Astrocyte (in vitro differentiated cells and primary cell): ENCODE results near the gene CHST3. TPM values are rescaled to one million over a fixed set of nuclear protein-coding genes. Genes with fewer than 3 reads are reported as not detected.

Source experiments
- DNase-seq: peaks from one replicate; pipeline ENCODE4 v3.0.0-alpha.2; 2010; ENCODE audit warnings: low read depth
- FAIRE-seq: peaks from 2 replicates; lab custom pipeline; 2011; peaks lifted over from hg19 to GRCh38; lab: Jason Lieb, UNC
- H2AFZ ChIP-seq: 2 replicates; pipeline ENCODE4 v1.6.0; 2012; ENCODE audit warnings: low read depth, low read length, inconsistent platforms
- H3K27ac ChIP-seq: 2 replicates; pipeline ENCODE4 v1.5.1; 2011; ENCODE audit warnings: low read depth, low read length, inconsistent platforms
- H3K27me3 ChIP-seq: 2 replicates; pipeline ENCODE4 v1.6.0; 2011; ENCODE audit warnings: low read length, inconsistent platforms; ENCODE audit not compliant: insufficient read depth
- H3K36me3 ChIP-seq: 2 replicates; pipeline ENCODE4 v1.5.1; 2011; ENCODE audit warnings: low read length, inconsistent platforms; ENCODE audit not compliant: insufficient read depth
- H3K4me1 ChIP-seq: 2 replicates; pipeline ENCODE4 v1.5.1; 2011; ENCODE audit warnings: low read length, inconsistent platforms; ENCODE audit not compliant: insufficient read depth
- H3K4me2 ChIP-seq: 2 replicates; pipeline ENCODE4 v1.6.0; 2012; ENCODE audit warnings: low read length, inconsistent platforms
- H3K4me3 ChIP-seq: 2 replicates; pipeline ENCODE4 v1.5.1; 2011; ENCODE audit warnings: low read depth, mild to moderate bottlenecking, low read length, inconsistent platforms; ENCODE audit not compliant: insufficient read depth
- H3K79me2 ChIP-seq: 2 replicates; pipeline ENCODE4 v1.6.0; 2012; ENCODE audit warnings: mild to moderate bottlenecking, low read length, inconsistent platforms; ENCODE audit not compliant: insufficient read depth
- H3K9ac ChIP-seq: 2 replicates; pipeline ENCODE4 v1.6.0; 2012; ENCODE audit warnings: mild to moderate bottlenecking, low read length, inconsistent platforms
- H3K9me3 ChIP-seq: 2 replicates; pipeline ENCODE4 v1.5.1; 2012; ENCODE audit warnings: low read depth, mild to moderate bottlenecking, low read length, inconsistent platforms; ENCODE audit not compliant: insufficient read depth
- H4K20me1 ChIP-seq: 2 replicates; pipeline ENCODE4 v1.6.0; 2012; ENCODE audit warnings: low read length, inconsistent platforms; ENCODE audit not compliant: insufficient read depth
- H3K27ac Mint-ChIP-seq: one replicate; pipeline ENCODE4 v1.8.0; 2021; ENCODE audit warnings: mild to moderate bottlenecking, mixed read lengths; ENCODE audit not compliant: unreplicated experiment
- H3K27me3 Mint-ChIP-seq: one replicate; pipeline ENCODE4 v1.8.0; 2021; ENCODE audit warnings: low read depth, mixed read lengths; ENCODE audit not compliant: unreplicated experiment
- H3K36me3 Mint-ChIP-seq: one replicate; pipeline ENCODE4 v1.8.0; 2021; ENCODE audit warnings: low read depth, mixed read lengths; ENCODE audit not compliant: unreplicated experiment
- H3K4me1 Mint-ChIP-seq: one replicate; pipeline ENCODE4 v1.8.0; 2021; ENCODE audit warnings: low read depth, mixed read lengths; ENCODE audit not compliant: unreplicated experiment
- H3K4me3 Mint-ChIP-seq: one replicate; pipeline ENCODE4 v1.8.0; 2021; ENCODE audit warnings: mild to moderate bottlenecking, moderate library complexity, mixed read lengths; ENCODE audit not compliant: unreplicated experiment
- H3K9me3 Mint-ChIP-seq: one replicate; pipeline ENCODE4 v1.8.0; 2021; ENCODE audit warnings: mild to moderate bottlenecking, mixed read lengths; ENCODE audit not compliant: unreplicated experiment
- CTCF ChIP-seq: IDR thresholded peaks from 2 replicates; pipeline ENCODE4 v1.5.1; 2011; ENCODE audit warnings: low read depth, mild to moderate bottlenecking, inconsistent platforms, low read length, moderate library complexity; ENCODE audit not compliant: insufficient read depth
- EZH2 ChIP-seq: IDR thresholded peaks from 2 replicates; pipeline ENCODE4 v1.6.1; 2012; ENCODE audit warnings: mild to moderate bottlenecking, low read length, inconsistent platforms; ENCODE audit not compliant: insufficient read depth
- total RNA-seq: library from RNA; stranded (reverse); gene quantifications from 2 replicates; pipeline ENCODE4 v1.2.1, GENCODE V29; 2021

CHST3 gene
- total RNA-seq, 1 donor from 2014 or later = 43.5 TPM

DNA sequence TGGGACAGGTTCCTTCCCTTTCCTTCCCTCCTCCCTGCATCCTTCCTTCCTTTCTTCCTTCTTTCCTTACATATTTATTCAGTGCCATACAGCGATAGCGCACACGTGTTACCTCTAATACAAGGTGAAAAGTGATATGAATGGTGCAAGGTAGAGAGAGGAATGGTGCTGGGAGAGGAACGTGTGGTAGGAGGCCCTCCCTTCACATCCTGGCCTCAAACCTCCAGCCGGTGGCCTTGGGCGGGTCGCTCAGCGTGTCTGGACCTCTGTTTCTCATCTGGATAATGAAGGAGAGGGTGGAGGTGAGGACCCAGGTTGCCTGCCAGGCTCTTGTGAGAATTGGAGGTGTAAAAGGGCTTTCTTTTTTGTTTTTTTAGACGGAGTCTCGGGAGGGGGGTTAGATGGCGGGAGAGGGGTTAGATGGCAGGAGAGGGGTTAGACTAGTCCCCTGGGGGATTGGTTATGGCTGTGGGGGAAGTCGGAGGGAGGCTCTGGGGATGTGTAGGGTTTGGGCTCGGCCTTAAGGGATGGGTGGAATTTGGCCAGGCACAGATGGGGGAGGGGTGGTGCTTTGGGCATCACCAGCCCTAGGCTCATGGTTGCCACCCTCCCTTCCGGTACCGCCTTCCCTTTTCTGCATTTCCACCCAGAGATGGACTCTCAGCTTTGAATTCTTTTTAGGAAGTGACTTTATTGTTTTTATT is 14.9 kb downstream of the CHST3 start:
- no peaks in the 10 kb centered on the region for H3K36me3 Mint-ChIP-seq
- no peaks in the 10 kb centered on the region for H3K36me3 ChIP-seq
- no peak overlapping the region for H3K9ac ChIP-seq
- H3K4me3 Mint-ChIP-seq = no peak overlapping the region
- no peaks in the 10 kb centered on the region for H3K27me3 ChIP-seq
- H3K4me1 Mint-ChIP-seq = peaks cover 71% of the 10 kb centered on the region
- no peak overlapping the region for H3K4me2 ChIP-seq
- no peak overlapping the region for H3K27ac Mint-ChIP-seq
- no peak for TF ChIP-seq EZH2
- TF ChIP-seq CTCF = no peak
- no peak overlapping the region for H2AFZ ChIP-seq
- peaks cover 59% of the 10 kb centered on the region for H3K79me2 ChIP-seq
- no peaks in the 10 kb centered on the region for H3K9me3 Mint-ChIP-seq
- no peak overlapping the region for H3K4me3 ChIP-seq
- H3K4me1 ChIP-seq = peaks cover 67% of the 10 kb centered on the region
- DNase-seq (no peak), FAIRE-seq (no peak)
- H3K27ac ChIP-seq = no peak overlapping the region
- H3K27me3 Mint-ChIP-seq = no peaks in the 10 kb centered on the region
- no peaks in the 10 kb centered on the region for H3K9me3 ChIP-seq
- peaks cover 54% of the 10 kb centered on the region for H4K20me1 ChIP-seq

- Mint-ChIP-seq H3K27me3 (no peaks in the 10 kb centered on the region), H3K36me3 (no peaks in the 10 kb centered on the region)
Observed at GRCh38 chr10:71979692-71980062, 15.5 kb downstream of the CHST3 start.

More at GRCh38 chr10:71979692-71980062, 15.5 kb downstream of the CHST3 start:
- no peak for DNase-seq
- H3K9me3 Mint-ChIP-seq = no peaks in the 10 kb centered on the region
- H3K4me1 Mint-ChIP-seq = peaks cover 67% of the 10 kb centered on the region
- H4K20me1 ChIP-seq = peaks cover 53% of the 10 kb centered on the region
- FAIRE-seq = no peak
- H3K4me3 Mint-ChIP-seq = no peak overlapping the region
- H3K27ac Mint-ChIP-seq = peak overlapping the region; percentile 9
- H3K9me3 ChIP-seq = no peaks in the 10 kb centered on the region
- H3K4me3 ChIP-seq = no peak overlapping the region
- H2AFZ ChIP-seq = no peak overlapping the region
- H3K27me3 ChIP-seq = no peaks in the 10 kb centered on the region
- peaks cover 61% of the 10 kb centered on the region for H3K79me2 ChIP-seq
- H3K4me2 ChIP-seq = peak overlapping the region; percentile 57
- peaks cover 61% of the 10 kb centered on the region for H3K4me1 ChIP-seq
- H3K9ac ChIP-seq = peak overlapping the region; percentile 10
- no peaks in the 10 kb centered on the region for H3K36me3 ChIP-seq
- TF ChIP-seq CTCF = no peak
- TF ChIP-seq EZH2 = no peak
- no peak overlapping the region for H3K27ac ChIP-seq
